ENCODE data around the gene MAJIN.
A peak's percentile ranks its signal among the peaks of the same experiment; 100 is the strongest.

MAJIN gene

GRCh38 chr11:65013888-65014725 is 42.2 kb upstream of the MAJIN start, which contains the start of gene ARL2 (continued):
- 0 out of 2 replicates have a peak, but pooled peaks have one; percentile 11 for TF ChIP-seq ZBTB11 (tag by site-specific recombination; conservative IDR thresholded peaks at IDR 0.05; ENCODE audit: low read depth)
- TF ChIP-seq ZNF639 (tag by site-specific recombination; IDR thresholded peaks at IDR 0.05), result 0 out of 2 replicates have a peak, but pooled peaks have one; percentile 10
- TF ChIP-seq ZBTB26 (tag by site-specific recombination; optimal IDR thresholded peaks at IDR 0.05), result peak; percentile 81
- no peak for TF ChIP-seq ZNF175 (tag by site-specific recombination; IDR thresholded peaks at IDR 0.05)
- no peak for TF ChIP-seq ZNF114 (tag by site-specific recombination; IDR thresholded peaks at IDR 0.05)
- TF ChIP-seq BCL11A (tag by site-specific recombination; IDR thresholded peaks at IDR 0.05; ENCODE audit: low read depth), result peak; percentile 57; the same call in 1 of the 2 replicates
- TF ChIP-seq ZNF561 (tag by site-specific recombination; IDR thresholded peaks at IDR 0.05; ENCODE audit: borderline replicate concordance), result peak; percentile 54; the same call in 1 of the 2 replicates
- no peak for TF ChIP-seq ZNF544 (tag by site-specific recombination; IDR thresholded peaks at IDR 0.05)
- no peak for TF ChIP-seq ZNF266 (tag by site-specific recombination; IDR thresholded peaks at IDR 0.05; ENCODE audit: low read depth)
- no peak; the same call in 1 of the 2 replicates for TF ChIP-seq ZNF654 (tag by site-specific recombination; IDR thresholded peaks at IDR 0.05; ENCODE audit: low read depth)
- TF ChIP-seq ZBTB48 (tag by site-specific recombination; IDR thresholded peaks at IDR 0.05), result peak; percentile 55
- no peak for TF ChIP-seq INSM2 (tag by site-specific recombination; IDR thresholded peaks at IDR 0.05)
- peak; percentile 75 for TF ChIP-seq GLIS1 (tag by site-specific recombination; IDR thresholded peaks at IDR 0.05)
- TF ChIP-seq ZNF596 (tag by site-specific recombination; IDR thresholded peaks at IDR 0.05), result 0 out of 2 replicates have a peak, but pooled peaks have one; percentile 33
- TF ChIP-seq ZNF169 (tag by site-specific recombination; IDR thresholded peaks at IDR 0.05), result no peak
- TF ChIP-seq PBX3 (CRISPR knock-in tag; IDR thresholded peaks at IDR 0.05), result no peak
- no peak for TF ChIP-seq ZNF248 (tag by site-specific recombination; IDR thresholded peaks at IDR 0.05)
- no peak; the same call in 1 of the 2 replicates for TF ChIP-seq PRDM4 (tag by site-specific recombination; IDR thresholded peaks at IDR 0.05)
- TF ChIP-seq ZNF600 (tag by site-specific recombination; IDR thresholded peaks at IDR 0.05), result peak; percentile 6; the same call in 1 of the 2 replicates
- TF ChIP-seq ZFP37 (tag by site-specific recombination; IDR thresholded peaks at IDR 0.05), result peak; percentile 93; the same call in 1 of the 2 replicates
- TF ChIP-seq ZNF843 (tag by site-specific recombination; IDR thresholded peaks at IDR 0.05), result peak; percentile 49; the same call in 1 of the 2 replicates
- no peak for TF ChIP-seq ZNF211 (tag by site-specific recombination; IDR thresholded peaks at IDR 0.05; ENCODE audit: low read depth)
- TF ChIP-seq ELK4 (IDR thresholded peaks at IDR 0.05; ENCODE audit: borderline replicate concordance, low read depth, low read length), result no peak
- no peak for TF ChIP-seq ZNF19 (tag by site-specific recombination; IDR thresholded peaks at IDR 0.05; ENCODE audit: low read depth)
- TF ChIP-seq IKZF3 (tag by site-specific recombination; IDR thresholded peaks at IDR 0.05), result peak; percentile 35
- no peak for TF ChIP-seq ZNF302 (tag by site-specific recombination; IDR thresholded peaks at IDR 0.05; ENCODE audit: low read depth)

Data from HEK293 (cell line).